Epithelial cell of proximal tubule (primary cell): ENCODE data around the gene PLB1. TPM values are rescaled to one million over a fixed set of nuclear protein-coding genes. Genes with fewer than 3 reads are reported as not detected.

Experiments used
- DNase-seq: peaks from one replicate; pipeline ENCODE4 v3.0.0-alpha.2; 2011; ENCODE audit warnings: low read depth
- H3K4me3 ChIP-seq: 2 replicates; pipeline ENCODE4 v1.5.1; 2011; ENCODE audit warnings: low read depth, mild to moderate bottlenecking, low read length
- total RNA-seq: library from RNA; depleted of rRNA; stranded (reverse); fragments of >200 nt; gene quantifications from 2 replicates; pipeline ENCODE4 v1.2.3, GENCODE V29; 2015
- TF ChIP-seq, protein P1 (sequence below): conservative IDR thresholded peaks from 2 replicates; pipeline ENCODE4 v1.5.1; 2012; ENCODE audit warnings: low read depth, mild to moderate bottlenecking, low read length

Gene PLB1
- total RNA-seq, 1 donor from 2014 or later, result 2.1 TPM

DNA sequence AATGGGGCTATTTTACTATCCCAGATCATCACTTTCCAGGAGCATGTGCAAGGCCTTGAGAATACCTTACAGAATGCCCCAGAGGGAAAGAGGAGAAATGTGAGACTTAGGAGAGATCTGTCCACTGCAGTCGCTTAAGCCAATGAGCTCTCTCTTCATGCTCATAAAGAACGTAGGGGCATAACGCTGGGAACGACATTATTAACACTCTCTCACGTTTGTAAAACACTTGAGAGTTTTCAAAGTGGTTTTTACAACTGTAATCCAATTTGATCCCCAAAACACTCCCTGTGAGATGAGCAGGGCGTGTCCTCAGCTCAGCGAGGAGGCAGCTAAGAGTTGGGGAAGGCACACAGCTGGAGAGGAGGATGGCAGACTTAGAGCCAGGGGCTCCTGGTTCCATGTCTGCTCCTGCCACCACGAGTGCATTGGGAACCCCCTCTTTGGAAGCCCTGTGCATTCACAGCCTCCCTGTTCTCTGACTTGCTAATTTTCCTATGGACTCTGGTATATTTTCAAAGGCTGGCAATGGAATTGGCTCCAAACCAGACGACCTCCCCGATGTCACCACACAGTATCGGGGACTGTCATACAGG, 97.4 kb downstream of the PLB1 start:
- TF ChIP-seq, protein P1, sequence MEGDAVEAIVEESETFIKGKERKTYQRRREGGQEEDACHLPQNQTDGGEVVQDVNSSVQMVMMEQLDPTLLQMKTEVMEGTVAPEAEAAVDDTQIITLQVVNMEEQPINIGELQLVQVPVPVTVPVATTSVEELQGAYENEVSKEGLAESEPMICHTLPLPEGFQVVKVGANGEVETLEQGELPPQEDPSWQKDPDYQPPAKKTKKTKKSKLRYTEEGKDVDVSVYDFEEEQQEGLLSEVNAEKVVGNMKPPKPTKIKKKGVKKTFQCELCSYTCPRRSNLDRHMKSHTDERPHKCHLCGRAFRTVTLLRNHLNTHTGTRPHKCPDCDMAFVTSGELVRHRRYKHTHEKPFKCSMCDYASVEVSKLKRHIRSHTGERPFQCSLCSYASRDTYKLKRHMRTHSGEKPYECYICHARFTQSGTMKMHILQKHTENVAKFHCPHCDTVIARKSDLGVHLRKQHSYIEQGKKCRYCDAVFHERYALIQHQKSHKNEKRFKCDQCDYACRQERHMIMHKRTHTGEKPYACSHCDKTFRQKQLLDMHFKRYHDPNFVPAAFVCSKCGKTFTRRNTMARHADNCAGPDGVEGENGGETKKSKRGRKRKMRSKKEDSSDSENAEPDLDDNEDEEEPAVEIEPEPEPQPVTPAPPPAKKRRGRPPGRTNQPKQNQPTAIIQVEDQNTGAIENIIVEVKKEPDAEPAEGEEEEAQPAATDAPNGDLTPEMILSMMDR, result no peak
- no peak for DNase-seq

DNA sequence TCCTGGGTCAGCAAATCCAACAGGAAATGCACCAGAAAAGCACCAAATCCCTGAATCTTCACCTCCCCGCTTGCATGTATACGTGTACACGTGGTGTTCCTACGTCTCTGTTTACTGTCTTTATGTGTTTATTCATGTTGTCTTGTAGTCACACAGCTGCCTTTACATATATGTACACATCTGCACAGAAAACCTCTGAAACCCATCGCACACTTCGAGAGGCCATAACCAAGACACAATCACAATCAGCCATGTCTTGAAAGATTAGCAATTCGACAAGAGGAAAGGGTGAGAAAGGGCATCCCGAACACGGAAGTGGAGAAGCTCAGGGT, 98.1 kb downstream of the PLB1 start:
- H3K4me3 ChIP-seq, result no peak overlapping the region
- TF ChIP-seq, protein P1, result no peak
- DNase-seq, result no peak

More for the DNA sequence above, 97.4 kb downstream of the PLB1 start:
- no peak overlapping the region for H3K4me3 ChIP-seq

DNA sequence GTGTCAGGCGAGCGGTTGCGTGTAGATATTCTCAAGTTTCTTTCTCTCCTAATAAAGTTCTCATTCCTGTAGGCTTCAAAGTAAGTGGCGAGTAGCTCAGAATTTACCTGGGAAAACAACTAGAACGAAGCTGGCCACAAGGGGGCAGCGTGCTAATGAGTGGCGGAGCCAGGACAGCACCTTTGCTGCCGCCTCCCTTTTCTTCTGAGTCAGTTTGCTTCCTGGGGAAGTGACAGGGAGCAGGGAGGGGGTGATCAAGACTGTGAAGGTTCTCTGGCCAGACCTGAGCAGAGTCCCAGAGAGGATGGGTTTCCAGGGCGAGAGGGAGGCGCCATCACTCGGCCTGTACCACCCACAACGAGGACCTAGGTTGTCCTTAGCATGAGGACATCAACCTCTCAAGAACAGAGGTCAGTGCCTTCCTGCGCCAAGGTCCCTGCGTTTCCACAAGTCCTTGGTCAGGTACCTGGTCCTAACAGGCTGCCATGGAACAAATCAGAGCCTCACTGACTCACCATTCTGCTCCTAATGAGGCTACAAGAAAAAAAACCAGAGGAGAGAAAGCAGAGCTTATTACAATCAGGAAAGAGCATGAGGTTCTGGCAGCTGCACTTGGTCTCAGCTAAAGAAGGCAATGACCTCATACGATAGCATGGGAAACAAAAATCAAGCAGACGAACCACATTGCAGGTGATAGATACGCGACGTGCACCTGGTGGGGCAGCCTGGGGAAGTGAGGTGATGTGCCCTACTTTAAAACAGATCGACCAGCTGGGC, 98.7 kb downstream of the PLB1 start:
- peak; percentile 72 for DNase-seq
- TF ChIP-seq, protein P1, result peak; percentile 88
- peak overlapping the region; percentile 5 for H3K4me3 ChIP-seq

DNA sequence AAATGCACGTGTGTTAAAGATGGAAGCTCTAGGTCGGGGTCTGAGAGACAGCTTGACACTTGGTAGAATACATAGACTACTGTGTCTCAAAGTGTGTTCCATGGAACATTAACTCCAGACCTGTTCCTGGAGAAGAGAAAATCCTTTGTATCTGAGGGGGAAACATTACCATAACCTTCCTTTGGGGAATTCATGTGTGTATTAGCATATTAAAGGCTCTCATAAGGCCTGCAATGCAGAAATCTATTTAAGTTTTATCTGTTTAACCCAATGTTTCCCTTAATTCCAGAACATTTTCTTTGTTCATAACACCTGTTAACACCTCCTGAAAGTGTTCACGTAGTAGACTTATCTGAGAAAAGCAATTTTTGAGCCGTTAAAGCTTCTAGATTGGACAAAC, 99.5 kb downstream of the PLB1 start:
- TF ChIP-seq, protein P1, result no peak
- no peak overlapping the region for H3K4me3 ChIP-seq
- DNase-seq, result no peak

DNA sequence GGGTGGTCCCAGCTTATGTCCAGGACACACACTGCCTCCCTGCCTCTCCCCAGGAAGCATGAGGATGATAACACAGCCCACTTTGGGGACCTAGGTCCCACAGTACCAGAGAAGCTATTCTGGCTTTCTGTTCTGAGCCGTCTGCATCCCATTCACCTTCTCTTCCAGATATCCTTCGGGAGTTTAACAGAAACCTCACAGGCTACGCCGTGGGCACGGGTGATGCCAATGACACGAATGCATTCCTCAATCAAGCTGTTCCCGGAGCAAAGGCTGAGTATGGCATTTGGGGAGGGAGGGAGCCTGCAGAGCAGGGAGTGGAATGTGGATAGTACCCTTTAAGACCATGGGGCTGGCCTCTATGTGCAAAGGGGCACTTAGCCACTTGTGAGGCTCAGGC, 102.6 kb downstream of the PLB1 start:
- no peak for DNase-seq
- no peak overlapping the region for H3K4me3 ChIP-seq
- TF ChIP-seq, protein P1, result no peak

DNA sequence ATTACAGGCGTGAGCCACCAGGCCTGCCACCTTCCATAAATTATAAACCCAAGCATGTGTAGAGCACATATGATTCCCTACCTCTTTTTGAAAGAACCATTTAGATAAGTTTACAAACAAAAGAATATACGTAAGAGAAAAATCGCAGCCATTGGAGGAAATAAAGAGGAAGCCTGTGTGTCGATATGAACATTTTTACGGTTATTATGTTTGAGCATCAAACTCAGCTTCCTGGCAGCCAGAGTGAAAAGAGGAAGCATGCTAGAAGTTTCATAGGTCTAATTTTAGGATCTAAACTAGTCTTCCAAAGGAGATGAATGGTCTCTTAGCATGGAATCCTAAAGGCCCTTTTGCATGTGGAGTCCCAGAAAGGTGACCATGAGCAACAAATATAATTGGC, 104.3 kb downstream of the PLB1 start:
- TF ChIP-seq, protein P1, result no peak

DNA sequence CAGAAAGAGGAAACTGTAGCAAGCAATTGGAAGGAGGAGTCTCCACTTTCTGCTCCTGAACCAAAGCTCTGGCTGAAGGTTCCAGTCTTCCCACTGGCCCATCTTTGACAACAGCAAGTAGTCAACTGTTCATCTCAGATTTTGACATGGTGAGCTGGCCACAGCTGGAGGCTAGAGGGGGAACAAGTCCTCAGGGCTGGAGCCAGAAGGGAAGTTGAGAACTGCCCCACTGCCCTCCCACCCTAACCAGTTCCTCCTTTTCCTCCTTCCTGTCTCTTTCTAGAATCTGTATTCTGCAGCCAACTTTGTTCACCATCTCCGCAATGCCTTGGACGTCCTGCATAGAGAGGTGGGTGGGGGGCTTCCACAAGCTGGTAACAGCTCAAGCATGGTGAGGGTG, 105.8 kb downstream of the PLB1 start:
- TF ChIP-seq, protein P1, result no peak
- DNase-seq, result no peak
- no peak overlapping the region for H3K4me3 ChIP-seq

More for the DNA sequence above, 104.3 kb downstream of the PLB1 start:
- no peak overlapping the region for H3K4me3 ChIP-seq
- DNase-seq, result no peak
